NCI-H1930 (cell line): ENCODE results near the gene AUTS2.
A peak's percentile ranks its signal among the peaks of the same experiment; 100 is the strongest.
"Not testable (repeated sequence)": the region's sequence is repeated elsewhere in the genome, so short reads cannot be mapped to it uniquely, and the experiment has no call there.

Source experiments
- DNase-seq, 2 experiments: peaks; one replicate each; lab custom pipeline; 2025; lab: John Stamatoyannopoulos, UW

The AUTS2 gene

GRCh38 chr7:70352906-70353305 is 754.6 kb downstream of the AUTS2 start:
- DNase-seq = no peak

DNA sequence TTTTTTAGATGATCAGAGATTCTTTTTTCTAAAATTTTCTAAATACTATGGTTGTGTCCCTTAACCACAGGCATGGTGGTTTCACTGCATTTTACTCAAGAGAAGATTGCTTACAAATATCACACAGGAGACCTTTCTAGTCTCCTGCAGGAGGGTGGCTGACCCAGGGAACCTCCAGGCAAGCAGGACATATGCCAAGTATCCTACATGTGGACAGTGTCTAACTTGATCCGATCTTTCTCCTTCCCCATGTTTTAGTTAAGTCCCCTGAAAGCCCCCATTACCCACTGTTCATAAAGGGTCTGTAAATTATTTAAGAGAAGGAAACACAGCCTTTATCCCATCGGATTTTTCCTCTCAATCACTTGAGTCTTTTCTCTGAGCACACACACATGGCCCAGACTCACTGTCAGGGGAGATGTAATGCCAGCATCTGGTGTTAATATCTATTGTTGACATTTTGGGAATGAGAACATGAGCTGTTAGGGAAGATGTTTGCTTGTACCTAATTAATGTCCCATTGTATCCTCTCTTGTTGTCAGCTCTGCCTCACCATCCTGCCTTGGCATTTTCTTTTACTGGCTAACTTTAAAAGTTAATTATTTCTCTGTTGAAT is 755.2 kb downstream of the AUTS2 start:
- DNase-seq = peak; percentile 42 to 65

DNA sequence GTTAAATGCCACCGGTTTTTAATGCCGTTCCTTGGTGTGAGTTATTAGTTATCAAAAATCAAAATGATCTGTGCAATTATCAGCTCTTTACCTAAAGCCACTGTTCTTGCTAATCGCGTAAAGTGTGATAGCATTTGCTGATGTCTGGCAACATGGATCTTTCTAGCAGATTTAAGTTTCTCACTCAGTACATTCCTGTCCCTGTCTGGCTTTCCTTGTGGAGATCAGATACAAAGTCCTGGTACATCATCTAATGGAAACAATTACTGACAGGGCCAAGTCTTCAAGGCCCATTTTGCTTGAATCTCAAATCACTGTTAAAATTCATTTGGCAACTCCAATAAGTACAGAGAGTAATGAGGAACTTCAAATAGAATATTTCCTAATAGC is 755.7 kb downstream of the AUTS2 start:
- no peak for DNase-seq

DNA sequence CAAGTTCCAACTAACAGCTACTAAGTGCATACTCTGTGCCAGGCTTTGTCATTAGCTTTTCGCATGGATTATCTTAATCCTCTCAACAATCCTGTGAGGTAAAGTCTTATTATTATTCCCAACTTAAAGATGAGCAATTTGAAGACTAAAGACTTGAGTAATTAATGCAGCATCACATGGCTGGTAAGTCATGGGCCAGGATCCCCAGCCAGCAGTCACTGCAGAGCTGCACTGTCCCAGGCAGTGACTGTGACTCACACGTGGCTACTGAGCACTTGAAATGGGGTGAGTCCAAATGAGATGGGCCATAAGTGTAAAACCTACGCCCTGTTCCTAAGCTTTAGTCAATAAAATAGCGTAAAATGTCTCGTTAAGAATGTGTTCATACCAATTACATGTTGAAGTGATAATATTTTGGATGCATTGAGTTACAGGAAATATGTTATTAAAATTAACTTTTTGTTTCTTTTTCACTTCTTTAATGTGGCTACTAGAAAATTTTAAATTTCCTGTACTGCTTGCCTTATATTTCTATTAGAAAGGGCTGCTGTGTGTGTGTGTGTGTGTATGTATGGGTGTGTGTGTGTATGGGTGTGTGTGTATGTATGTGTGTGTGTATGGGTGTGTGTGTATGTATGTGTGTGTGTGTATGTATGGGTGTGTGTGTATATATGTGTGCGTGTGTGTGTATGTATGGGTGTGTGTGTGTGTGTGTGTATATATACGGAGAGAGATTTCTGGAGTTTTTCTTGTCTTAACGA is 756.3 kb downstream of the AUTS2 start:
- DNase-seq = no peak

GRCh38 chr7:70355198-70356020 is 757.1 kb downstream of the AUTS2 start:
- DNase-seq = peak; percentile 95

- peak; percentile 89 to 95 for DNase-seq
Measured at GRCh38 chr7:70356085-70356786, 758.0 kb downstream of the AUTS2 start.

GRCh38 chr7:70356787-70357328 is 758.6 kb downstream of the AUTS2 start:
- DNase-seq = no peak

DNA sequence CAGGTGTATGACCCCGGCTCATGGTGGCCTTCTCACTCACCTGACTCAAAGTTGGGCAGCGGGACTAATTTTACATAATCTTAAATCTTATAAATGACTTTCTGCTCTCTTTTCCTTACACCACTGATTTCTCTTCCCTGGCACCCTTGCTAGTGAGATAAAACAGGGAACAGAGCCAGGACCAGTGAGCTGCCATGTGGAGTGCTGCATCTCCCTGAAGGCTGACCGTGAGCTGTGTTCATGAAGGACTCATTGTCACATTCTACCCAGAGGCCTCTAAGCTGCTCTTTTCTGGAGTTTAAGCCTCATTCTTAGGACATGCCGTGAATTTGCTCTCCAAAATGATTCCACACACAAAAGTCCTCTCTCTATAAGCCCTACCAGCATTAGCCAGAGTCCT is 762.3 kb downstream of the AUTS2 start:
- no peak for DNase-seq

DNA sequence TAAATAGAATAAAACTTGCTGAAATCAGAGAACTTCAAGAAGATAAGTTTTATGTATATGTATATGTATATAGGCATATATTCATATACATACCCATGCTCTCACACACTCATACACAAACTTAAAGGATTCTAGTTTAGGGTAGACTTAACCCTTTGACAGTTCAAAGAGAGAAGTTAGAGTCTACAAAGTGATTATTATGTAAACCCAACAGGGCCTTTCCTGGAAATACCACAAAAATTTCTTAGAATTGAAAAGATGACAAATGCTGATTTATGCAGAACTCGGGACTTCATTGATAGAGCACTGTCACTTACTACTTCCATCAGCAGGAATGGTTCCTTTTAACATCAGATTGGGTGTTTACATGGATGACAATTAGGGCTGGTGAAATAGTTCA is 763.5 kb downstream of the AUTS2 start:
- DNase-seq = no peak

DNA sequence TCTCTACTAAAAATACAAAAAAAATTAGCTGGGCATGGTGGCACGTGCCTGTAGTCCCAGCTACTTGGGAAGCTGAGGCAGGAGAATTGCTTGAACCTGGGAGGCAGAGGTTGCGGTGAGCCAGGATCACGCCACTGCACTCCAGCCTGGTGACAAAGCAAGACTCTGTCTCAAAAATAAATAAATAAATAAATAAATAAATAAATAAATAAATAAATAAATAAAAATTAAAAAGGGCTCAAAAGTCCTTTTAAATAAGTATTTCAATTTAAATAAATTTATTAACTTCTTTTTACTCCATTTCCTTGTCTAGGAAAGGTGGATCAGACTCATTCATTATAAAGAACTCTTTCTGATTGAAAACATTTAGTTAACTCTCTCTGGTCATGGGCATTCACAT is 766.1 kb downstream of the AUTS2 start:
- DNase-seq = not testable (repeated sequence)

GRCh38 chr7:70371652-70372051 is 773.4 kb downstream of the AUTS2 start:
- no peak for DNase-seq

DNA sequence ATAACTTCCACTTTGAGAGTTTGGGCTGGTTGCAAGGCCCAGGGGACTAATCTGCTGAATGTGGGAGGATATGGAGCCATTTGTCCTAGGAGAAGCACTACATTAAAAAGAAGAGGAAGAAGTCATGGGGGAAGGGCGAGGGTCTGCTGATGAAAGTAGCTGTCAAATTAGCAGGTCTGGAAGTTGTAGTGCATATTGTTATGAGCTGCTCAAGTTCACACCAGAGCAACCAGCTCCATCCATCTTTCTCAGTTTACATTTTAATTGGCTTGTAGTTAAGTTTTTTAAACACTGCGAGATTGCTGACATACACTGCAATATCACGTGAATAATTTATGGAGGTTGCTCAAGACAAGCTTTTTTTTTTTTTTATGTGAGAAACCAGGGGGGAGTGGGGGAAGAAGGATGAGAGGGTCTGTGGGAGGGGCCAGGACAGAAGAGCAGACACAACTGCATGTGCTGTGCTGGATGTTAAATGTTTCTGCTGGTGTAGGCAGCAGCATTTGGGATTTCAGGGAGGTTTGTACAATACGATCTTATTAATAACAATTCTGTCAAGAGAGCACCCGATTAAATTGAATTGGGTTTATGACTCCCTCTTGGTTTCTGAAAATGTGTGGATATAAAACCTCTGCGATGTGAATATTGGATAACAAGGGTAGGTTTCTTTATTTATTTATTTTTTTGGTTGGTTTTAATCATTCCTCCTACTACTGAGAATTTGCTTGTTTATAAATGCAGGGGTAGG is 774.7 kb downstream of the AUTS2 start:
- DNase-seq = peak in 1 of 2 experiments; percentile 45

DNA sequence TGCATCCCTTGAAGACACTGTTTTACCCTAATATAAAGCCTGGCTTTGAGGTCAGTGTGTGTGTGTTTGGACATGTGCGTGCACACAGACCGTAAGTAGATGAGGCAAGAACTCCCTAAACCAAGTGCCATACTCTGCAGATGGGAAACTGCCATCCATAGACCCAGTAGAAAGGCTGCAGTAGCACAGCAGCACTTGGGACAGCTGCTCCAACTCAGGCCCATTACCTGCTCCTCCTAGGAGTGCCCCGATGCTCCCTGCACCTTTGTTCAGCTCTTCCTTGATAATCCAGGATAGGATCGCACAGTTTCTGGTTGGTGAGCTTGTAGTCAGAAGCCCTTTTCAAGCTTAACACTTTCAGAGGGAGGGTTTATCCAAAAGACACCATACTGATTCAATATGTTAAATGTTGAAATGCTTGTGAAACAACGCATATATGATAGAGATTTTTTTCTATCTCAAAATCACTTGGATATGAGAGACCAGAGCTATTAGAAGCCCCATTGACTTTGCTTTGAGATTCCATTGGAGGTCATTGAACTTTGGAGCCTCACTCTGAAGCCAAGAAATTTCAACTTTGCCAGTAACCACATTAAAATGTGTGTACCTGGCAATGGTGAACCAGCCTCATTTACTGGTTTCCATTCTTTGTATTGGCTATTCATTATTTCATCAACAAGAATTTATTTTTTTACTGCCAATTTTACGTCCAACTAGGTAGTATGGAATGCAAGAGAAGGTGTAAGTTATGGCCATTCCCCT is 776.7 kb downstream of the AUTS2 start:
- peak in 1 of 2 experiments; percentile 45 for DNase-seq

- DNase-seq = peak; percentile 98 to 100
Measured at GRCh38 chr7:70376561-70377031, 778.3 kb downstream of the AUTS2 start.

GRCh38 chr7:70377957-70378356 is 779.7 kb downstream of the AUTS2 start:
- DNase-seq = no peak

DNA sequence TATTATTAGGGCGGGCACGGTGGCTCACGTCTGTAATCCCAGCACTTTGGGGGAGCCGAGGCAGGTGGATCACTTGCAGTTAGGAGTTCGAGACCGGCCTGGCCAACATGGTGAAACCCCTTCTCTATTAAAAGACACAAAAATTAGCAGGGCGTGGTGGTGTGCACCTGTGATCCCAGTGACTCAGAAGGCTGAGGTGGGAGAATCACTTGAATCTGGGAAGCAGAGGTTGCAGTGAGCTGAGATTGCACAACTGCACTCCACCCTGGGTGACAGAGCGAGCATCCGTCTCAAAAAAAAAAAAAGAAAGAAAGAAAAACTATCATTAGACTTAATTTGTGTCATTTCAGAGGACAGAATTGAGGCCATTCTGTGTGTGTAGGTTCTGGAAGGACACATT is 780.9 kb downstream of the AUTS2 start:
- no peak for DNase-seq

GRCh38 chr7:70380421-70381015 is 782.2 kb downstream of the AUTS2 start:
- DNase-seq = no peak

DNA sequence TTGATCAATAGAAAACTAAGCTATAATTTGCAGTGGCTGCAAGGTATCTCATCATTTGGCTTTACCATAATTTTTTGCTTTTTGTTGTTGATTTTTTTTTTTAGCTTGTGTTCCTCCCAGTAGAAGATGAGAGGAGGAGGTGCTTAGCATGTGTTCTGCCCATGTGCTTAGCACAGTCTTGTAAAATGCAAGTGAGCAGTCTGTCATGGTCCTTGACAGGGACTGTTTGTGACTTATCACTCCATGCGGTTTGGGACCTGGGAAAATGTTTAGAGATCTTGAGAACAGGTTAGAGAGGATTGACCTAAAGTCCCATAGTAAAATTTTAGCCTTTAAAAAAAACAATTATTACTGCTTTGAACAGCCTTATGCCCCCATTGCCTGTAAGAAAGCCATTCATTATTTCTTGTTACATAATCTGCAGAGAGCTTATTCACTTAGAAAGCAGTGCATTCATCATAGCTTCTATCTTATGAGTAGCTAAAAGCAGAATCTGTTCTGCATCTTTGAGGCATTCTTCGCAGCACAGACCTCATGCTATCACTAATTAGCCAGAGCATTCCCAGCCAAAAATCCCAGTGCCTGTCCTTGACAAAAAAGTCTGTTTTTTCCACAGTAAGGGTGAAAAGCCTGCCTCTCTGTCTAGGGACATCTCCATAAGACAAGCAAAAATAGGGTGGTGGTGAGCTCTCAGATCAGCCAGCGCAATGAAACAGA is 784.9 kb downstream of the AUTS2 start:
- DNase-seq = no peak

DNA sequence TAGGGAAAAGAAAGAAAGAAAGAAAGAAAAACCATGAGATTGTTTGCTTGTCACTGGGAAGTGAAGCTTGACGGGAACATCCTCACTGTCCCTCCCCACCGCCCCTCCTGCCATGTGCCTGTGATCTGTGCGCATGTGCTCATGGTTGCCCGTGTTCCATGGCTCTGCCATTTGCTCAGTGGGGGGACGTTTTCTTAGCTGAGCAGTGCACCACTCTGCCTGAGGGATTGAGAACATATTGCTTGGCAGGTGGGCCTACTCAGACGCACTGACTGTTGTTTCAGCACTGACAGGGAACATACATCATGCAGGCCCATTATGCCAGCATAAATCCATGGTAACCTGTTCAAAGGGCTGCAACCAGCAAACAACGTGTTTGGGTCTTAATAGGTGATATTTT is 785.7 kb downstream of the AUTS2 start:
- no peak for DNase-seq
